Measurements from ENCODE around the gene GTPBP1.

GTPBP1 gene

DNA sequence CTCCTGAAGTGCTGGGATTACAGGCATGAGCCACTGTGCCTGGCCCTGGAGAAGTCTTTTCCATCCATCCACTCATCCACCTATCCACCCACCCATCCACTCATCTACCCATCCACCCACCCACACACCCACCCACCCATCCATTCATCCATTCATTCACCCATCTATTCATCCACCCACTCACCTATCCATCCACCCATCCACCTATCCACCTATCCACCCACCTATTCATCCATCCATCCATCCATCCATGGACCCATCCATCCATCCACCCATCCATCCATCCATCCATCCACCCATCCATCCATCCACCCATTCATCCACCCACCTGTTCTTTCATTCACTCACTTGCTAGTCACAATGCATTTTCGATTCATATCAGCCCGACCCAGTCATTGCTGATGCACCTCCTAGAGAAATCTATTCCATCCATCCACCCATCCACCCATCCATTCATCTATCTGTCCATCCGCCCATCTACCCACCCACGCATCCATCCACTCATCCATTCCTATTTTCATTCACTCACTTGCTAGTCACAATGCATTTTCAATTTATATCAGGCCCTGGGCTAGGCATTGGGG is 67.7 kb downstream of the GTPBP1 start:
- DNase-seq (ENCODE audit: extremely low read depth, low read depth) = no peak
- H3K4me3 ChIP-seq (replicated peaks; ENCODE audit: low read depth, low read length) = no peak overlapping the region
- TF ChIP-seq, protein P1, sequence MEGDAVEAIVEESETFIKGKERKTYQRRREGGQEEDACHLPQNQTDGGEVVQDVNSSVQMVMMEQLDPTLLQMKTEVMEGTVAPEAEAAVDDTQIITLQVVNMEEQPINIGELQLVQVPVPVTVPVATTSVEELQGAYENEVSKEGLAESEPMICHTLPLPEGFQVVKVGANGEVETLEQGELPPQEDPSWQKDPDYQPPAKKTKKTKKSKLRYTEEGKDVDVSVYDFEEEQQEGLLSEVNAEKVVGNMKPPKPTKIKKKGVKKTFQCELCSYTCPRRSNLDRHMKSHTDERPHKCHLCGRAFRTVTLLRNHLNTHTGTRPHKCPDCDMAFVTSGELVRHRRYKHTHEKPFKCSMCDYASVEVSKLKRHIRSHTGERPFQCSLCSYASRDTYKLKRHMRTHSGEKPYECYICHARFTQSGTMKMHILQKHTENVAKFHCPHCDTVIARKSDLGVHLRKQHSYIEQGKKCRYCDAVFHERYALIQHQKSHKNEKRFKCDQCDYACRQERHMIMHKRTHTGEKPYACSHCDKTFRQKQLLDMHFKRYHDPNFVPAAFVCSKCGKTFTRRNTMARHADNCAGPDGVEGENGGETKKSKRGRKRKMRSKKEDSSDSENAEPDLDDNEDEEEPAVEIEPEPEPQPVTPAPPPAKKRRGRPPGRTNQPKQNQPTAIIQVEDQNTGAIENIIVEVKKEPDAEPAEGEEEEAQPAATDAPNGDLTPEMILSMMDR (IDR thresholded peaks at IDR 0.05; ENCODE audit: low read depth, low read length, missing control alignments) = no peak

DNA sequence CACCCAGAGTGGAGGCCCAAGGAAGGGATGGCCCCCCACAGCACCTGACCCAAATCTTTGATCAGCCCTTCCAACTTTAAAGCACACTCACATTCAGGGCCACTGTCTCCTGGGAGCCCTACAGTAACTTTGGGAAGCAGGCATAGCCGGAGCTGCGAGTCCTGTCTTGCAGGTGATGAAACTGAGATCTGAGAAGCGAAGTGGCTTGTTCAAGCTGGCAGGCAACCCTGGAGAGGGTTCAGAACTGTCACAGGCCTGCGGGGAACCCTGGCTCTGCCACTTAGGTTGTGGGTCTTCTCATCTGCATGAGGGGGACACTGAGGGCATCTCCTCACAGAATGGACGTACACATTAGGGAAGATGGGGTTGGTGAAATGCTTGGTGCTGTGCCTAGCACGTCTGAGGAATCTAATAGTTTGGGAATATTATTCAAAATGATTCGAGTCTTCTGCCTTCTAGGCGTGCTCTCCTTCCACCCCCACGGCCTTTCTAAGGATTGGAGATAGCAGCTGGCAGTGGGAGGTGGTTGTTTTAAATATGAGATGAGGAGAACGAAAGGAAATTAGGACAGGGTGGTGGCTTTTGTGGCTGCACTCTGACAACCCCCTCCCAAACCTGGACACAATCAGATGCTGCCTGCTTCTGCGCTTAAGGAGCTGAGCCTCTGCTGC is 68.9 kb downstream of the GTPBP1 start:
- TF ChIP-seq, protein P1 (IDR thresholded peaks at IDR 0.05; ENCODE audit: low read depth, low read length, missing control alignments) = no peak
- no peak overlapping the region for H3K4me3 ChIP-seq (replicated peaks; ENCODE audit: low read depth, low read length)
- DNase-seq (ENCODE audit: extremely low read depth, low read depth) = no peak

DNA sequence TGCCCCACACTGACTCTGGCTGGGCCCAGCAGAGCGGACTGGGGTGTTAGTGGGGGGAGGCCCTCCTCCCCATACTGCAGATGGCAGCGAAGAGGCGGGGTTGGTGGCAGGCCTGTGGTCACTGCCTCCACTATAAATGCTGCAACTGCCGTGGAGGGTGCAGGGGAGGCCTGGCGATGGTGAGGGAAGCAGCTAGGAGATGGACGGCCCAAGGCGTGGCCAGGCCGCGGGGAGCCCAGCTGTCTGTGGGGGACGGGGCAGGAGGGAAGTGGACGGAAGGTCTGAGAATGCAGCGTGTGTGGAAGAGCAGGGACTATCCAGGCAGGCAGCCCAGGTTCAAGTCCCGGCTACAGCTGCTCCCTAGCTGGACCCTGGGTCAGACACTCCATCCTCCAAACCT is 69.9 kb downstream of the GTPBP1 start:
- TF ChIP-seq, protein P1 (IDR thresholded peaks at IDR 0.05; ENCODE audit: low read depth, low read length, missing control alignments) = no peak
- no peak for DNase-seq (ENCODE audit: extremely low read depth, low read depth)
- H3K4me3 ChIP-seq (replicated peaks; ENCODE audit: low read depth, low read length) = no peak overlapping the region

DNA sequence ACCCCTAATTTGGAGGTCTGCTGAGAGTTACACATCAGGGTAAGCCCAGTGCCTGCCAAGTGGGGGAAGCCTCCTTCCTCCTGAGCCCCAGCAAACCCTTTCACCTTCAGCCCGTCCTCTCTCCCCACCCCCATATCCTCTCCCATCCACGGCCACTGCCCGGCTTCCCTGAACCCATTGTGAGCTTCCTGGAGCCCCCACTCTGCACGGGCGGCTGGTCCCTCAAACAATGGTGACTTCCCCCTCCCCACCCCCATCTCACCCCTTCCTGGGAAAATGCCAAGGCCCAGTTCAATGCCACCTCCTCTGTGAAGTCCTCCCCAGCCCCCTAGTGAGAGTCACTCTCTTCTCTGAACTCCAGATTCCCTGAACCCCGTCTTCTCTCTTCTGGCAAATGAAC is 70.3 kb downstream of the GTPBP1 start:
- no peak for DNase-seq (ENCODE audit: extremely low read depth, low read depth)
- H3K4me3 ChIP-seq (replicated peaks; ENCODE audit: low read depth, low read length) = no peak overlapping the region
- TF ChIP-seq, protein P1 (IDR thresholded peaks at IDR 0.05; ENCODE audit: low read depth, low read length, missing control alignments) = no peak

DNA sequence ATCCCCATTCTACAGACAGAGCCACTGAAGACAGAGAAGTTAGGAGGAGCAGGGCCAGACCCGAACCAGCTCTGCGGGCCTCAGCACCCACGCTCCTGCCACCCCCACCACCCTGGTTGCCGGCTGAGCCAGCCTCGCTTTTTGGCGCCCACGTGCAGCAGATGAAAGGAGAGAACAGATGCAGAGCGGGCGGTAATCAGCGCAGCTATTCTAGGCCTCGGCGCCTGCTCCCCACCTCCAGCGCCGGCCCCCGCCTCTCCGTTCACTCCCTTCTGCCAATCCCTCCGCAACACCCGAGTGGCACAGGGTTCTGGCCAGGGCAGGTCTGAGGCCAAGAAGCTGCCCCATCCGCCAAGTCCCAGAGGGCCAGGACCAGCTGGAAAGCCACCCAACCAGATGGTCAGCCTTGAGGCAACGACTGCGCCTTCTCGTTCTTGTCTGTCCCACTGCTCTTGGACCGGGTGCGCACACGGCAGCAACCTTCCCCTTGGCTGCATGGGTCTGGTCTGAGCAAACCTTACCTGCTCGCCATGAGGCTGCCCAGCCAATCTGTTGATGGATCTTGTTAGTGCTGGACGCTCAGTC is 71.4 kb downstream of the GTPBP1 start:
- TF ChIP-seq, protein P1 (IDR thresholded peaks at IDR 0.05; ENCODE audit: low read depth, low read length, missing control alignments) = no peak
- no peak overlapping the region for H3K4me3 ChIP-seq (replicated peaks; ENCODE audit: low read depth, low read length)
- DNase-seq (ENCODE audit: extremely low read depth, low read depth) = no peak

DNA sequence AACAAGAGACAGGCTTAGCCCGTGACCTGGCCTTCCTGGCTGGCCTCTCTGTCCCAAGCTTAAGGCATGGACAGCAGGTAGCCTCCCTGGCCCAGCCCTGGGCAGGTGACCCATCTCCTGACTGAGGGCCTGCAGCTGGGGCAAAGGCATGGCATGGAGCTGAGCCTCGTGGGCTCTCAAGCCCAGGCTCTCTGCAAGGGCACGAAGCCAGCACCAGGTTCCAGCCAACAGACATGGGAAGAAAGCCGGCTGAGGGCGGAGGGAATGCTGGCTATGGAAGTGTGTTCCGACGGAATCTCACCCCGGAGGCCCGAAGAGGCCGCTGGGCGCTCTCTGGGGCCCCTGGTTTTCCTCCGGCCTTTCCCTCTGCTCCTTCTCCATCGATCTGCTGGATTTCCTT is 75.3 kb downstream of the GTPBP1 start:
- H3K4me3 ChIP-seq (replicated peaks; ENCODE audit: low read depth, low read length) = no peak overlapping the region
- DNase-seq (ENCODE audit: extremely low read depth, low read depth) = no peak
- TF ChIP-seq, protein P1 (IDR thresholded peaks at IDR 0.05; ENCODE audit: low read depth, low read length, missing control alignments) = no peak
